Liver (tissue), 9 donors: Measurements from ENCODE around the gene PARD3B. TPM values are rescaled to one million over a fixed set of nuclear protein-coding genes. Genes with fewer than 3 reads are reported as not detected.

Experiments
- DNase-seq: peaks from one replicate; pipeline ENCODE4 v3.0.0-alpha.2; 2017; ENCODE audit warnings: low spot score
- H3K27ac ChIP-seq, 2 donors: one replicate each; pipeline ENCODE4 v1.7.0; 2013; ENCODE audit warnings: inconsistent platforms in 2 of 2, low read length in 2 of 2, control low read depth in 1 of 2, low read depth in 1 of 2, mild to moderate bottlenecking in 1 of 2
- H3K27me3 ChIP-seq, 4 donors: one replicate each; pipeline versions ENCODE4 v1.6.1 to v1.7.0; 2013; ENCODE audit warnings: low read length in 3 of 4, inconsistent platforms in 1 of 4, mild to moderate bottlenecking in 1 of 4, moderate library complexity in 1 of 4; ENCODE audit not compliant: control insufficient read depth in 4 of 4, insufficient read depth in 4 of 4
- H3K36me3 ChIP-seq, 4 donors: one replicate each; pipeline versions ENCODE4 v1.6.1 to v1.7.0; 2013; ENCODE audit warnings: low read length in 3 of 4, mild to moderate bottlenecking in 3 of 4, low read depth in 1 of 4, moderate library complexity in 1 of 4; ENCODE audit not compliant: control insufficient read depth in 4 of 4, insufficient read depth in 3 of 4
- H3K4me1 ChIP-seq, 4 donors: one replicate each; pipeline versions ENCODE4 v1.6.1 to v1.7.0; 2013; ENCODE audit warnings: low read length in 3 of 4, mild to moderate bottlenecking in 3 of 4, moderate library complexity in 1 of 4; ENCODE audit not compliant: control insufficient read depth in 4 of 4, insufficient read depth in 4 of 4
- H3K4me3 ChIP-seq, 3 donors: one replicate each; pipeline versions ENCODE4 v1.6.1 to v1.7.0; 2013; ENCODE audit warnings: low read length in 3 of 3, control low read depth in 1 of 3, low read depth in 1 of 3, mild to moderate bottlenecking in 1 of 3
- H3K9ac ChIP-seq, 2 donors: one replicate each; pipeline ENCODE4 v1.7.0; 2013; ENCODE audit warnings: low read length in 2 of 2, mild to moderate bottlenecking in 2 of 2, moderate library complexity in 2 of 2, control low read depth in 1 of 2, low read depth in 1 of 2
- H3K9me3 ChIP-seq, 4 donors: one replicate each; pipeline versions ENCODE4 v1.6.1 to v1.7.0; 2013; ENCODE audit warnings: low read length in 3 of 4; ENCODE audit not compliant: control insufficient read depth in 4 of 4
- CTCF ChIP-seq: fragments of 150-350 bp; IDR thresholded peaks from 2 replicates; pipeline ENCODE4 v1.5.1; 2017; ENCODE audit warnings: improper control_type of control experiment, low read depth, low read length; ENCODE audit not compliant: missing input control
- EGR1 ChIP-seq, 2 donors: IDR thresholded peaks; 2 replicates each; pipeline ENCODE4 v1.6.1; 2016 to 2018; ENCODE audit warnings: antibody characterized with exemption in 2 of 2, low read depth in 2 of 2
- FOXA1 ChIP-seq: IDR thresholded peaks from 2 replicates; pipeline ENCODE4 v1.6.1; 2016; ENCODE audit warnings: antibody characterized with exemption
- FOXA2 ChIP-seq: IDR thresholded peaks from 2 replicates; pipeline ENCODE4 v1.6.1; 2016; ENCODE audit warnings: antibody characterized with exemption
- GABPA ChIP-seq, 2 donors: IDR thresholded peaks in 1 of 2; conservative IDR thresholded peaks in 1 of 2; 2 replicates each; pipeline ENCODE4 v1.6.1; 2016; ENCODE audit warnings: antibody characterized with exemption in 2 of 2, mild to moderate bottlenecking in 1 of 2, moderate library complexity in 1 of 2
- HNF4A ChIP-seq, 2 donors: conservative IDR thresholded peaks; 2 replicates each; pipeline ENCODE4 v1.6.1; 2016; ENCODE audit warnings: antibody characterized with exemption in 2 of 2, mild to moderate bottlenecking in 2 of 2
- HNF4G ChIP-seq: IDR thresholded peaks from 2 replicates; pipeline ENCODE4 v1.6.1; 2016; ENCODE audit warnings: antibody characterized with exemption
- JUND ChIP-seq, 2 donors: IDR thresholded peaks; 2 replicates each; pipeline ENCODE4 v1.6.1; 2016; ENCODE audit warnings: antibody characterized with exemption in 2 of 2
- MAX ChIP-seq: IDR thresholded peaks from 2 replicates; pipeline ENCODE4 v1.6.1; 2016; ENCODE audit warnings: antibody characterized with exemption
- NR2F2 ChIP-seq: IDR thresholded peaks from 2 replicates; pipeline ENCODE4 v1.6.1; 2016; ENCODE audit warnings: antibody characterized with exemption
- RAD21 ChIP-seq, 2 donors: IDR thresholded peaks; 2 replicates each; pipeline ENCODE4 v1.6.1; 2016; ENCODE audit warnings: antibody characterized with exemption in 2 of 2, mild to moderate bottlenecking in 2 of 2
- REST ChIP-seq: IDR thresholded peaks from 2 replicates; pipeline ENCODE4 v1.6.1; 2016; ENCODE audit warnings: antibody characterized with exemption, mild to moderate bottlenecking
- RXRA ChIP-seq, 2 donors: IDR thresholded peaks; 2 replicates each; pipeline ENCODE4 v1.6.1; 2017 to 2018; ENCODE audit warnings: antibody characterized with exemption in 2 of 2, mild to moderate bottlenecking in 1 of 2
- SP1 ChIP-seq: IDR thresholded peaks from 2 replicates; pipeline ENCODE4 v1.6.1; 2018; ENCODE audit warnings: antibody characterized with exemption, mild to moderate bottlenecking
- TAF1 ChIP-seq: conservative IDR thresholded peaks from 2 replicates; pipeline ENCODE4 v1.6.1; 2016; ENCODE audit warnings: antibody characterized with exemption, mild to moderate bottlenecking
- YY1 ChIP-seq: IDR thresholded peaks from 2 replicates; pipeline ENCODE4 v1.6.1; 2016; ENCODE audit warnings: antibody characterized with exemption, mild to moderate bottlenecking
- WGBS: extraction: QIAGEN DNeasy Blood & Tissue Kit; methylation state at CpG from one replicate; pipeline ENCODE4 v1.1.7; 2013; 5-methylcytosine and 5-hydroxymethylcytosine counted together
- polyA plus RNA-seq, 2 donors: library from polyadenylated mRNA; stranded (reverse) in 1 of 2; unstranded in 1 of 2; fragments of 200-250 nt in 1 of 2; fragments of >200 nt in 1 of 2; fragmentation: Nextera tagmentation in 1 of 2; extraction: Ambion mirVana in 1 of 2; gene quantifications; one replicate each; pipeline versions ENCODE4 v1.2.1 to v1.2.3, GENCODE V29; 2013 to 2015
- total RNA-seq, 2 donors: library from RNA; depleted of rRNA; stranded (reverse); fragments of >200 nt; gene quantifications; one replicate each; pipeline ENCODE4 v1.2.3, GENCODE V29; 2014
- TF ChIP-seq, protein P1 (sequence below): IDR thresholded peaks from 2 replicates; pipeline ENCODE4 v1.6.1; 2016; ENCODE audit warnings: antibody characterized with exemption
- TF ChIP-seq, protein P2 (sequence below): IDR thresholded peaks from 2 replicates; pipeline ENCODE4 v1.6.1; 2016; ENCODE audit warnings: antibody characterized with exemption
- donor health status: healthy.
- donor health status: healthy.
- donor health status: healthy.
- donor health status: healthy.
- donor health status: healthy.

PARD3B gene
- total and polyA plus RNA-seq, 4 donors, result 1.1 to 10.3 (median 3.7) TPM

GRCh38 chr2:205245001-205245400, 699.7 kb downstream of the PARD3B start:
- TF ChIP-seq, protein P1, sequence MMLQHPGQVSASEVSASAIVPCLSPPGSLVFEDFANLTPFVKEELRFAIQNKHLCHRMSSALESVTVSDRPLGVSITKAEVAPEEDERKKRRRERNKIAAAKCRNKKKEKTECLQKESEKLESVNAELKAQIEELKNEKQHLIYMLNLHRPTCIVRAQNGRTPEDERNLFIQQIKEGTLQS, result no peak
- TF ChIP-seq RAD21 (IDR thresholded peaks at IDR 0.05) (no peak), JUND (IDR thresholded peaks at IDR 0.05) (no peak), EGR1 (IDR thresholded peaks at IDR 0.05; ENCODE audit: low read depth in 2 of 2) (no peak), FOXA2 (no peak), GABPA (IDR thresholded peaks at IDR 0.05 in 1 of 2, conservative IDR thresholded peaks at IDR 0.05 in 1 of 2) (no peak), YY1 (no peak), FOXA1 (no peak), CTCF (no peak), RXRA (IDR thresholded peaks at IDR 0.05) (no peak), NR2F2 (no peak), HNF4G (no peak), MAX (no peak)
- TF ChIP-seq, protein P2, sequence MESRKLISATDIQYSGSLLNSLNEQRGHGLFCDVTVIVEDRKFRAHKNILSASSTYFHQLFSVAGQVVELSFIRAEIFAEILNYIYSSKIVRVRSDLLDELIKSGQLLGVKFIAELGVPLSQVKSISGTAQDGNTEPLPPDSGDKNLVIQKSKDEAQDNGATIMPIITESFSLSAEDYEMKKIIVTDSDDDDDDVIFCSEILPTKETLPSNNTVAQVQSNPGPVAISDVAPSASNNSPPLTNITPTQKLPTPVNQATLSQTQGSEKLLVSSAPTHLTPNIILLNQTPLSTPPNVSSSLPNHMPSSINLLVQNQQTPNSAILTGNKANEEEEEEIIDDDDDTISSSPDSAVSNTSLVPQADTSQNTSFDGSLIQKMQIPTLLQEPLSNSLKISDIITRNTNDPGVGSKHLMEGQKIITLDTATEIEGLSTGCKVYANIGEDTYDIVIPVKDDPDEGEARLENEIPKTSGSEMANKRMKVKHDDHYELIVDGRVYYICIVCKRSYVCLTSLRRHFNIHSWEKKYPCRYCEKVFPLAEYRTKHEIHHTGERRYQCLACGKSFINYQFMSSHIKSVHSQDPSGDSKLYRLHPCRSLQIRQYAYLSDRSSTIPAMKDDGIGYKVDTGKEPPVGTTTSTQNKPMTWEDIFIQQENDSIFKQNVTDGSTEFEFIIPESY, result no peak
- H3K4me1 ChIP-seq, result no peaks in the 10 kb centered on the region
- 78% methylated on average over 3 of the region's 3 CpGs for WGBS
- H3K4me3 ChIP-seq, result no peak overlapping the region
- H3K27me3 ChIP-seq, result no peaks in the 10 kb centered on the region
- no peak overlapping the region for H3K27ac ChIP-seq
- no peak overlapping the region for H3K9ac ChIP-seq
- DNase-seq, result no peak
- no peaks in the 10 kb centered on the region for H3K9me3 ChIP-seq
- H3K36me3 ChIP-seq, result no peaks in the 10 kb centered on the region

GRCh38 chr2:205245652-205246051, 700.4 kb downstream of the PARD3B start:
- Histone ChIP-seq H3K36me3 (no peaks in the 10 kb centered on the region), H3K27ac (no peak overlapping the region), H3K4me1 (no peaks in the 10 kb centered on the region), H3K9ac (no peak overlapping the region), H3K4me3 (no peak overlapping the region), H3K9me3 (no peaks in the 10 kb centered on the region), H3K27me3 (no peaks in the 10 kb centered on the region)
- no peak for TF ChIP-seq FOXA1
- TF ChIP-seq, protein P1, result no peak
- no peak for TF ChIP-seq GABPA (IDR thresholded peaks at IDR 0.05 in 1 of 2, conservative IDR thresholded peaks at IDR 0.05 in 1 of 2)
- TF ChIP-seq YY1, result no peak
- TF ChIP-seq CTCF, result no peak
- TF ChIP-seq SP1, result no peak
- TF ChIP-seq HNF4G, result no peak
- TF ChIP-seq TAF1, result no peak
- no peak for TF ChIP-seq EGR1 (IDR thresholded peaks at IDR 0.05; ENCODE audit: low read depth in 2 of 2)
- no peak for TF ChIP-seq FOXA2
- no peak for TF ChIP-seq RAD21 (IDR thresholded peaks at IDR 0.05)
- TF ChIP-seq NR2F2, result no peak
- no peak for TF ChIP-seq JUND (IDR thresholded peaks at IDR 0.05)
- no peak for TF ChIP-seq HNF4A (conservative IDR thresholded peaks at IDR 0.05)
- no peak for TF ChIP-seq REST
- no peak for TF ChIP-seq RXRA (IDR thresholded peaks at IDR 0.05)
- TF ChIP-seq MAX, result no peak
- TF ChIP-seq, protein P2, result no peak
- 86% methylated on average over 2 of the region's 2 CpGs for WGBS
- DNase-seq, result no peak
